Hepatocyte (in vitro differentiated cells): ENCODE results near the gene GALNT15. TPM values are rescaled to one million over a fixed set of nuclear protein-coding genes. Genes with fewer than 3 reads are reported as not detected.

Source experiments
- DNase-seq: peaks from one replicate; pipeline ENCODE4 v3.0.0-alpha.2; 2016; ENCODE audit warnings: low spot score
- H2AFZ ChIP-seq: fragments of 200-600 bp; sonication (generic); 2 replicates; pipeline ENCODE4 v1.6.0; 2016; ENCODE audit warnings: antibody characterized with exemption, mild to moderate bottlenecking
- H3K27ac ChIP-seq: fragments of 200-600 bp; sonication (generic); 2 replicates; pipeline ENCODE4 v1.5.1; 2016; ENCODE audit warnings: mild to moderate bottlenecking
- H3K27me3 ChIP-seq: fragments of 200-600 bp; sonication (generic); 2 replicates; pipeline ENCODE4 v1.6.1; 2016
- H3K36me3 ChIP-seq: fragments of 200-600 bp; sonication (generic); replicated peaks from 2 replicates; pipeline ENCODE4 v1.5.1; 2016; ENCODE audit warnings: low read depth; ENCODE audit not compliant: insufficient read depth
- H3K4me1 ChIP-seq: fragments of 200-600 bp; sonication (generic); 2 replicates; pipeline ENCODE4 v1.5.1; 2016; ENCODE audit warnings: mild to moderate bottlenecking, moderate library complexity; ENCODE audit not compliant: insufficient read depth
- H3K4me2 ChIP-seq: fragments of 200-600 bp; sonication (generic); 2 replicates; pipeline ENCODE4 v1.6.0; 2016
- H3K4me3 ChIP-seq: fragments of 200-600 bp; sonication (generic); 2 replicates; pipeline ENCODE4 v1.5.1; 2016; ENCODE audit warnings: mild to moderate bottlenecking
- H3K79me2 ChIP-seq: fragments of 200-600 bp; sonication (generic); 2 replicates; pipeline ENCODE4 v1.6.0; 2017; ENCODE audit warnings: mild to moderate bottlenecking
- H3K9me2 ChIP-seq: fragments of 200-600 bp; sonication (generic); replicated peaks from 2 replicates; pipeline ENCODE4 v1.6.0; 2017; ENCODE audit warnings: mild to moderate bottlenecking; ENCODE audit not compliant: insufficient read depth
- H3K9me3 ChIP-seq: fragments of 200-600 bp; sonication (generic); 2 replicates; pipeline ENCODE4 v1.5.1; 2016; ENCODE audit warnings: low read depth, mild to moderate bottlenecking
- H4K20me1 ChIP-seq: fragments of 200-600 bp; sonication (generic); 2 replicates; pipeline ENCODE4 v1.6.0; 2016; ENCODE audit warnings: mild to moderate bottlenecking; ENCODE audit not compliant: insufficient read depth, poor library complexity, severe bottlenecking
- EZH2 ChIP-seq: fragments of 200-600 bp; sonication (generic); IDR thresholded peaks from 2 replicates; pipeline ENCODE4 v1.6.1; 2016; ENCODE audit warnings: antibody characterized with exemption, mild to moderate bottlenecking, borderline replicate concordance
- EZH2phosphoT487 ChIP-seq: fragments of 200-600 bp; sonication (generic); IDR thresholded peaks from one replicate; pipeline ENCODE4 v1.6.1; 2018; ENCODE audit warnings: antibody characterized with exemption, mild to moderate bottlenecking, low read depth, moderate library complexity; ENCODE audit not compliant: unreplicated experiment, severe bottlenecking
- WGBS: methylation state at CpG from one replicate; pipeline ENCODE4 v1.1.6; 2016; ENCODE audit warnings: low lambda C conversion rate; ENCODE audit errors: missing lambda C conversion rate; 5-methylcytosine and 5-hydroxymethylcytosine counted together
- polyA plus RNA-seq: library from polyadenylated mRNA; unstranded; fragments of >200 nt; fragmentation: Nextera tagmentation; extraction: Ambion mirVana; gene quantifications from 2 replicates; pipeline ENCODE4 v1.2.1, GENCODE V29; 2016
- total RNA-seq: library from RNA; depleted of rRNA; stranded (reverse); fragments of >200 nt; gene quantifications from 2 replicates; pipeline ENCODE4 v1.2.3, GENCODE V29; 2014
- TF ChIP-seq, protein P1 (sequence below): fragments of 200-600 bp; sonication (generic); IDR thresholded peaks from 2 replicates; pipeline ENCODE4 v1.5.1; 2016; ENCODE audit warnings: antibody characterized with exemption, mild to moderate bottlenecking; ENCODE audit not compliant: poor library complexity

Gene GALNT15
- total and polyA plus RNA-seq, 2 experiments from 2014 or later = 1.1 to 1.4 TPM

DNA sequence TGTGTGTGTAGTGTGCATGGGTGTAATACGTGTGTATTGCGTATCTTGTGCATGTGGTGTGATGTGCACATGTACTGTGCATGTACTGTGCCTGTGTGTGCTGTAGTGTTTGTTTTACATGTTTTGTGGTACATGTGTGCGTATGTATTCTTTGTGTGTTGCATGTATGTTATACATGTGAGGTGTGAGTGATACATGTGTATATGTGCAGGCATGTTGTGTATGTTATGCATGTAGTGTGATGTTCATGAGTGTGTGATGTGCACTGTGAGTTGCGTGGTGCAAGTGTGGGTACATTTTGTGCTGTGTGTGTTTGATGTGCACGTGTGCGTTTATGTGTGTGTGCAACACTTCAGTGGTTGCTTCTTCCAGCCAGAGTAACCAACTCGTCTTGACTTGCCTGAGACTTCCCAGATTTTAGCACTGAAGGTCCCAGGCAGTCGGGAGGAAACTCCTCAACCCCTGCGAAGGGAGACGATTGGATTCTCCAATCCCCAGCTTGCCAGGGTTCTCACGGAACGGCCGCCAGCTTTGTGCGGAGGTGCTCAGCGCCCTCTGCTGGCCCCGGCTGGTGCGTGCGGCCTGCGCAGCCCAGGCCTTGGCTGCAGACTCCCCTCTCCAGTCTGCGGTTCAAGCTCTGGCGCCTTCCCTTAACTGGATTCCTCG is 3.6 kb downstream of the GALNT15 start:
- Histone ChIP-seq H2AFZ (no peak overlapping the region), H3K79me2 (no peaks in the 10 kb centered on the region), H3K4me3 (no peak overlapping the region), H3K27ac (no peak overlapping the region), H4K20me1 (no peaks in the 10 kb centered on the region), H3K4me1 (peaks cover 3% of the 10 kb centered on the region), H3K9me3 (no peaks in the 10 kb centered on the region), H3K4me2 (peak overlapping the region; percentile 53), H3K9me2 (no peaks in the 10 kb centered on the region), H3K36me3 (no peaks in the 10 kb centered on the region), H3K27me3 (peaks cover 12% of the 10 kb centered on the region)
- 29% methylated on average over 21 of the region's 22 CpGs for WGBS
- TF ChIP-seq, protein P1, sequence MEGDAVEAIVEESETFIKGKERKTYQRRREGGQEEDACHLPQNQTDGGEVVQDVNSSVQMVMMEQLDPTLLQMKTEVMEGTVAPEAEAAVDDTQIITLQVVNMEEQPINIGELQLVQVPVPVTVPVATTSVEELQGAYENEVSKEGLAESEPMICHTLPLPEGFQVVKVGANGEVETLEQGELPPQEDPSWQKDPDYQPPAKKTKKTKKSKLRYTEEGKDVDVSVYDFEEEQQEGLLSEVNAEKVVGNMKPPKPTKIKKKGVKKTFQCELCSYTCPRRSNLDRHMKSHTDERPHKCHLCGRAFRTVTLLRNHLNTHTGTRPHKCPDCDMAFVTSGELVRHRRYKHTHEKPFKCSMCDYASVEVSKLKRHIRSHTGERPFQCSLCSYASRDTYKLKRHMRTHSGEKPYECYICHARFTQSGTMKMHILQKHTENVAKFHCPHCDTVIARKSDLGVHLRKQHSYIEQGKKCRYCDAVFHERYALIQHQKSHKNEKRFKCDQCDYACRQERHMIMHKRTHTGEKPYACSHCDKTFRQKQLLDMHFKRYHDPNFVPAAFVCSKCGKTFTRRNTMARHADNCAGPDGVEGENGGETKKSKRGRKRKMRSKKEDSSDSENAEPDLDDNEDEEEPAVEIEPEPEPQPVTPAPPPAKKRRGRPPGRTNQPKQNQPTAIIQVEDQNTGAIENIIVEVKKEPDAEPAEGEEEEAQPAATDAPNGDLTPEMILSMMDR = peak; percentile 96
- TF ChIP-seq EZH2phosphoT487 (no peak), EZH2 (no peak)
- peak; percentile 89 for DNase-seq

- no peak overlapping the region for H2AFZ ChIP-seq
- no peaks in the 10 kb centered on the region for H3K79me2 ChIP-seq
- H3K4me2 ChIP-seq = no peak overlapping the region
- H3K9me2 ChIP-seq = no peaks in the 10 kb centered on the region
- WGBS = 60% methylated on average over 9 of the region's 9 CpGs
- H3K4me3 ChIP-seq = no peak overlapping the region
- TF ChIP-seq, protein P1 = no peak
- no peak for TF ChIP-seq EZH2phosphoT487
- no peak for TF ChIP-seq EZH2
- H3K36me3 ChIP-seq = no peaks in the 10 kb centered on the region
- peaks cover 12% of the 10 kb centered on the region for H3K27me3 ChIP-seq
- H3K27ac ChIP-seq = no peak overlapping the region
- DNase-seq = no peak
- H3K4me1 ChIP-seq = peaks cover 3% of the 10 kb centered on the region
- no peaks in the 10 kb centered on the region for H3K9me3 ChIP-seq
- H4K20me1 ChIP-seq = no peaks in the 10 kb centered on the region
Measured at GRCh38 chr3:16178628-16178988, 4.1 kb downstream of the GALNT15 start.

- H3K27me3 ChIP-seq = peaks cover 12% of the 10 kb centered on the region
- H3K79me2 ChIP-seq = no peaks in the 10 kb centered on the region
- no peak for DNase-seq
- no peak overlapping the region for H3K4me2 ChIP-seq
- no peak for TF ChIP-seq EZH2
- TF ChIP-seq, protein P1 = no peak
- H3K9me3 ChIP-seq = no peaks in the 10 kb centered on the region
- WGBS = 93% methylated on average over 2 of the region's 2 CpGs
- no peak overlapping the region for H3K4me3 ChIP-seq
- no peak overlapping the region for H3K27ac ChIP-seq
- no peaks in the 10 kb centered on the region for H4K20me1 ChIP-seq
- H3K36me3 ChIP-seq = no peaks in the 10 kb centered on the region
- H2AFZ ChIP-seq = no peak overlapping the region
- peaks cover 3% of the 10 kb centered on the region for H3K4me1 ChIP-seq
- no peaks in the 10 kb centered on the region for H3K9me2 ChIP-seq
Measured at GRCh38 chr3:16179261-16179660, 4.8 kb downstream of the GALNT15 start.
